Activated CD8-positive, alpha-beta T cell treated with anti-CD3 and anti-CD28 coated beads for 36 hours (primary cell): Measurements from ENCODE around the gene CCT5. TPM values are rescaled to one million over a fixed set of nuclear protein-coding genes. Genes with fewer than 3 reads are reported as not detected.

Experiments used
- ATAC-seq: fragments of 200-7000 bp; cut with Tn5 transposase; one replicate; pipeline ENCODE4 v1.10.0; 2021; ENCODE audit warnings: mild to moderate bottlenecking, moderate library complexity
- CTCF ChIA-PET: fragments of 350-600 bp; sonication (Branson Sonifier 250); formaldehyde crosslinking; loops from one replicate; lab custom pipeline; 2021; ENCODE audit warnings: antibody characterized with exemption; lab: Charles Lee
- POLR2A ChIA-PET: fragments of 350-600 bp; sonication (Branson Sonifier 250); formaldehyde crosslinking; loops from one replicate; lab custom pipeline; 2021; ENCODE audit warnings: antibody characterized with exemption; lab: Charles Lee
- DNase-seq: peaks from one replicate; pipeline ENCODE4 v3.0.0-alpha.2; 2020
- H3K27ac Mint-ChIP-seq: one replicate; pipeline ENCODE4 v1.8.0; 2021; ENCODE audit warnings: mild to moderate bottlenecking, mixed read lengths
- H3K27me3 Mint-ChIP-seq: one replicate; pipeline ENCODE4 v1.8.0; 2021; ENCODE audit warnings: mixed read lengths
- H3K36me3 Mint-ChIP-seq: one replicate; pipeline ENCODE4 v1.8.0; 2021; ENCODE audit warnings: low read depth, mixed read lengths
- H3K4me1 Mint-ChIP-seq: one replicate; pipeline ENCODE4 v1.8.0; 2021; ENCODE audit warnings: low read depth, mixed read lengths
- H3K4me3 Mint-ChIP-seq: one replicate; pipeline ENCODE4 v1.8.0; 2021; ENCODE audit warnings: mild to moderate bottlenecking, moderate library complexity, mixed read lengths
- H3K9me3 Mint-ChIP-seq: one replicate; pipeline ENCODE4 v1.8.0; 2021; ENCODE audit warnings: mixed read lengths
- intact Hi-C: fragments of 100-400 bp; cut with micrococcal nuclease; formaldehyde crosslinking; loops from one replicate; pipeline ENCODE4 v1.10.0; 2022
- total RNA-seq, 2 experiments: library from RNA; stranded (reverse); gene quantifications; one replicate each; pipeline ENCODE4 v1.2.3, GENCODE V29; 2021
- TF ChIP-seq, protein P1 (sequence below): fragments of 200-600 bp; IDR thresholded peaks from one replicate; pipeline ENCODE4 v1.8.0; 2022; ENCODE audit warnings: antibody characterized with exemption, mild to moderate bottlenecking

The CCT5 gene
- total RNA-seq, 2 experiments from 2014 or later, result 461 to 481 TPM

DNA sequence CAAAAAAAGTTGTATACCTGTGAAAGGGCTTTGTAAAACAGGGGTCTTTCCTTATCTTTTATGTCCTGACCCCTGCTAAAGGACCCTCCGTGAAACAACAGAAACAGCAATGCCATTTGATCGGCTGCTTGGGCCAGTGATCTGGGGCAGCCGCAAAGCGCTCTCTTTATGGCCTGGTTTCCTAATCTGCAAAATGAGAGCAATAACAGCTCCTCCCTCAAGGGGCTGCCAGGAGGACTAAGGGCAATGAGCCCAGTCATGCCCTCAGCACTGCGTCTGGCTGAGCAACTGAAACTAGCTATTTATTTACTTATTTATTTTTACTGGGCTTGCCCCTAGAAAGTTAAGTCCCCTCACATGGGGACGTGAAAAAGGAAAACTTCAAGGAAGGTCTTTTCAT, 39.3 kb downstream of the CCT5 start:
- intact Hi-C loops, result loop anchor here (10.0 kb wide), 2 partner anchors 65 to 335 kb away; partner anchors contain the start of gene MARCHF6
- POLR2A ChIA-PET, result no interaction called here
- TF ChIP-seq, protein P1, sequence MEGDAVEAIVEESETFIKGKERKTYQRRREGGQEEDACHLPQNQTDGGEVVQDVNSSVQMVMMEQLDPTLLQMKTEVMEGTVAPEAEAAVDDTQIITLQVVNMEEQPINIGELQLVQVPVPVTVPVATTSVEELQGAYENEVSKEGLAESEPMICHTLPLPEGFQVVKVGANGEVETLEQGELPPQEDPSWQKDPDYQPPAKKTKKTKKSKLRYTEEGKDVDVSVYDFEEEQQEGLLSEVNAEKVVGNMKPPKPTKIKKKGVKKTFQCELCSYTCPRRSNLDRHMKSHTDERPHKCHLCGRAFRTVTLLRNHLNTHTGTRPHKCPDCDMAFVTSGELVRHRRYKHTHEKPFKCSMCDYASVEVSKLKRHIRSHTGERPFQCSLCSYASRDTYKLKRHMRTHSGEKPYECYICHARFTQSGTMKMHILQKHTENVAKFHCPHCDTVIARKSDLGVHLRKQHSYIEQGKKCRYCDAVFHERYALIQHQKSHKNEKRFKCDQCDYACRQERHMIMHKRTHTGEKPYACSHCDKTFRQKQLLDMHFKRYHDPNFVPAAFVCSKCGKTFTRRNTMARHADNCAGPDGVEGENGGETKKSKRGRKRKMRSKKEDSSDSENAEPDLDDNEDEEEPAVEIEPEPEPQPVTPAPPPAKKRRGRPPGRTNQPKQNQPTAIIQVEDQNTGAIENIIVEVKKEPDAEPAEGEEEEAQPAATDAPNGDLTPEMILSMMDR, result no peak
- CTCF ChIA-PET, result no interaction called here
- H3K4me1 Mint-ChIP-seq, result peaks cover 5% of the 10 kb centered on the region
- H3K4me3 Mint-ChIP-seq, result no peak overlapping the region
- H3K27me3 Mint-ChIP-seq, result peaks cover 4% of the 10 kb centered on the region
- no peaks in the 10 kb centered on the region for H3K9me3 Mint-ChIP-seq
- ATAC-seq, result no peak
- no peaks in the 10 kb centered on the region for H3K36me3 Mint-ChIP-seq
- no peak for DNase-seq
- no peak overlapping the region for H3K27ac Mint-ChIP-seq

DNA sequence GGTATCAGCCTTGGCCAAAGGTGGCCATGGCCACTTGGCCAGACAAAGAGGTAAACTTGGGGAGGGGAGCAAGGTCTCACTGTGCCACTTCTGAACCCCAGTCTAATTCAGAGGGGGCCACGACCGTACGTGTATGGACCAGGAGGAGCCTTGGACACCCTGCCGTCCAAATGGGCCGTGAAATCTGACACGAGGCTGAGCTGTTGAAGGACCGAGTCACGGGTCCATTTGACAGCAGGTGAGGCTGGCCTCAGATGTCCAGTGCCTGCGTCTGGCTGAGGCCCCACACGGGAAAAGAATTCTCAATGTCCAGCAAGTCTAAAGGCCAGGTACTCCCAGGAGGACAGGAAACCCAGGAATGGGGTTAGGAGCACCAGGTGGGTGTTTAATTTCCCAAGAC, 39.9 kb downstream of the CCT5 start:
- Mint-ChIP-seq H3K27ac (no peak overlapping the region), H3K27me3 (peaks cover 4% of the 10 kb centered on the region), H3K4me3 (no peak overlapping the region), H3K36me3 (no peaks in the 10 kb centered on the region), H3K4me1 (peaks cover 5% of the 10 kb centered on the region), H3K9me3 (no peaks in the 10 kb centered on the region)
- TF ChIP-seq, protein P1, result no peak
- ATAC-seq, result no peak
- CTCF ChIA-PET, result no interaction called here
- POLR2A ChIA-PET, result no interaction called here
- DNase-seq, result no peak
- intact Hi-C loops, result loop anchor here (10.0 kb wide), 2 partner anchors 65 to 335 kb away; partner anchors contain the start of gene MARCHF6

DNA sequence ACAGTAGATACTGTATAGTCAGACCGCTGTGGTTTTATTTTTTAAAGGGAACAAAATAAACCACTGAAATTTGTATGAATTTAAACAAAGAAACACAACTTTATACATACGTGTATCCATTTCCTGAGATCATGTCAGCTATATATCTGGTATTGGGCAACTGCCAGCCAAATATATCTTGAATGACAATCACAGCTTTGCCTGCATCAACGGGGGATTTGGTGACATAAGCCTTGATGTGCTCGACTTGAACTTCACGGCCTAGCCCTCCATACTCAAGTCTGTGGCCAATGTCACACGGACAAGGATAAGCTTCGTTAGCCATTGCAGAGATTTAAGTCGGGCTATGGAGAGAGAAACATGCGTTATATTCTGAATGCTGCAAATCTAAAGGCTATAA, 40.4 kb downstream of the CCT5 start:
- POLR2A ChIA-PET, result interaction anchor here (0.9 kb wide), 1 partner anchor 20 kb away, joined by 4 read pairs; no protein-coding TSS in a partner anchor

DNA sequence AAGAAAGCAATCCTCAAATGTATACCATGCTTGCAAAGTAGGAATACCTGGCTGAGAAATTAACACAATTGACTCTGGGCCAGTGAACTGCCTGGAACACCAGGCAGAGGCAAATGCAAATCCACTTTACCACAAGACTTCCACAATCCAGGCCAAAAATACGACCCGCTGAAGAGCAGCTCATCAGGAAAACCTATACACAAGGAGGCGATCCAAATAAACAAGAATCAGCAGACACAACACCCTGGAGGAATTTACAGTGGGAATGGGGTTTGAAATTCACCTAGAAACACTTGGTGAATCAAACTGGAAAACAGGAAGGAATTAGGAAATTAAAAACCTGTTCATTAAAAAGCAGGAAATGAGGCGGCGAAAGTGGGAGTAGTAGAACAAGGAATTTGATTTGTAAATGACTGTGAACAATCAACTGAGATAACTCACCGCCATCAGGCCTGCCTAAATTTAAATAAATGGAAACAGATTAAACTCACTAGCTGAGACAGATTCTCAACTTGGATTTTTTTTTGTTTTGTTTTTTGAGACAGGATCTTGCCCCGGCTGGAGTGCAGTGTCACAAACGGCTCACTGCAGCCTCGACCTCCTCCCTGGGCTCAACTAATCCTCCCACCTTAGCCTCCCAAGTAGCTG, 41.7 kb downstream of the CCT5 start:
- H3K36me3 Mint-ChIP-seq, result no peaks in the 10 kb centered on the region

More for the DNA sequence above, 40.4 kb downstream of the CCT5 start:
- intact Hi-C loops, result no loop called here
- Mint-ChIP-seq H3K27ac (no peak overlapping the region), H3K27me3 (peaks cover 4% of the 10 kb centered on the region), H3K4me3 (no peak overlapping the region), H3K36me3 (no peaks in the 10 kb centered on the region), H3K4me1 (peaks cover 5% of the 10 kb centered on the region), H3K9me3 (no peaks in the 10 kb centered on the region)
- DNase-seq (no peak), ATAC-seq (no peak)
- CTCF ChIA-PET, result no interaction called here
- TF ChIP-seq, protein P1, result no peak

More for the DNA sequence above, 41.7 kb downstream of the CCT5 start:
- intact Hi-C loops, result no loop called here
- Mint-ChIP-seq H3K4me1 (peaks cover 5% of the 10 kb centered on the region), H3K4me3 (no peak overlapping the region), H3K27me3 (peaks cover 6% of the 10 kb centered on the region), H3K27ac (no peak overlapping the region), H3K9me3 (no peaks in the 10 kb centered on the region)
- POLR2A ChIA-PET, result interaction anchor here (0.9 kb wide), 1 partner anchor 19 kb away, joined by 4 read pairs; no protein-coding TSS in a partner anchor
- DNase-seq, result no peak
- no peak for ATAC-seq
- TF ChIP-seq, protein P1, result no peak
- CTCF ChIA-PET, result interaction anchor here (1.4 to 2.2 kb wide), 2 partner anchors 8 to 15 kb away, joined by 3 to 15 read pairs; no protein-coding TSS in a partner anchor
